Fibroblast of lung (primary cell): ENCODE results near the gene APBA1.

Source experiments
- CTCF ChIP-seq, 2 donors: IDR thresholded peaks in 1 of 2; conservative IDR thresholded peaks in 1 of 2; 1 replicate in 1 of 2; 2 replicates in 1 of 2; pipeline ENCODE4 v1.5.1; 2011 to 2012; ENCODE audit warnings: low read length in 2 of 2, control low read depth in 1 of 2, inconsistent platforms in 1 of 2, low read depth in 1 of 2, mild to moderate bottlenecking in 1 of 2
- EZH2 ChIP-seq: IDR thresholded peaks from 2 replicates; pipeline ENCODE4 v1.5.1; 2012; ENCODE audit warnings: low read length, control low read depth, mild to moderate bottlenecking; ENCODE audit errors: missing control alignments

- TF ChIP-seq CTCF (conservative IDR thresholded peaks at IDR 0.05 in 1 of 2, IDR thresholded peaks at IDR 0.05 in 1 of 2; ENCODE audit: low read depth in 1 of 2, low read length in 2 of 2) (no peak), EZH2 (no peak)
Measured at GRCh38 chr9:69555802-69556201, 116.4 kb downstream of the APBA1 start.
